Ishikawa (cell line): ENCODE measurements around the gene UNC80.

Source experiments
- CEBPB ChIP-seq: IDR thresholded peaks from 2 replicates; pipeline ENCODE4 v1.6.1; 2012
- CREB1 ChIP-seq: IDR thresholded peaks from 2 replicates; pipeline ENCODE4 v1.6.1; 2012; ENCODE audit warnings: low read depth
- EGR1 ChIP-seq: IDR thresholded peaks from 2 replicates; pipeline ENCODE4 v1.6.1; 2012
- EP300 ChIP-seq: IDR thresholded peaks from 2 replicates; pipeline ENCODE4 v1.6.1; 2012; ENCODE audit warnings: borderline replicate concordance
- FOXM1 ChIP-seq: IDR thresholded peaks from 2 replicates; pipeline ENCODE4 v1.6.1; 2012; ENCODE audit warnings: low read depth, borderline replicate concordance
- NFIC ChIP-seq: IDR thresholded peaks from 2 replicates; pipeline ENCODE4 v1.6.1; 2012
- RAD21 ChIP-seq: IDR thresholded peaks from 2 replicates; pipeline ENCODE4 v1.6.1; 2012; ENCODE audit warnings: low read depth
- TAF1 ChIP-seq: IDR thresholded peaks from 2 replicates; pipeline ENCODE4 v1.6.1; 2012; ENCODE audit warnings: low read depth, mild to moderate bottlenecking
- TCF12 ChIP-seq: IDR thresholded peaks from 2 replicates; pipeline ENCODE4 v1.6.1; 2012; ENCODE audit warnings: low read depth
- TEAD4 ChIP-seq: IDR thresholded peaks from 2 replicates; pipeline ENCODE4 v1.6.1; 2012
- USF1 ChIP-seq: IDR thresholded peaks from 2 replicates; pipeline ENCODE4 v1.6.1; 2012
- YY1 ChIP-seq: IDR thresholded peaks from 2 replicates; pipeline ENCODE4 v1.6.1; 2012; ENCODE audit warnings: low read depth
- ZBTB7A ChIP-seq: IDR thresholded peaks from 2 replicates; pipeline ENCODE4 v1.6.1; 2012; ENCODE audit warnings: low read depth
- TF ChIP-seq, protein P1 (sequence below): IDR thresholded peaks from 2 replicates; pipeline ENCODE4 v1.6.1; 2012; ENCODE audit warnings: low read depth, mild to moderate bottlenecking
- TF ChIP-seq, protein P2 (sequence below): IDR thresholded peaks from 2 replicates; pipeline ENCODE4 v1.6.1; 2012

Gene UNC80

DNA sequence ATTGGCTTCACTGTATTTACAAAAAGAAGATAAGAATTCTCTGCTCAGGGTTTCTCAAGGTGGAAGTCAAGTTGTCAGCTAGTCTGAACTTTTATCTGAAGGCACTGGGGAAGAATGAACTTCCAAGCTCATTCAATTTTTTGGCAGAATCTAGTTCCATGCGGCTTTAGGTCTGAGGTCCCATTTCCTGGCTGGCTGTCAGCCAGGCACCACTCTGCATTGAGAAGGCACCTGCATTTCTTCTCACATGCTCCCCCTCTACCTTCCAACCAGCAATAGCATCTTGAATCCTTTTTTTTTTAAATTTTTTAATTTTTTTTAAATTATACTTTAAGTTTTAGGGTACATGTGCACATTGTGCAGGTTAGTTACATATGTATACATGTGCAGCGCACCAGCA is 184.6 kb downstream of the UNC80 start:
- no peak for TF ChIP-seq EP300
- TF ChIP-seq TCF12, result no peak
- TF ChIP-seq FOXM1, result no peak
- no peak for TF ChIP-seq USF1
- TF ChIP-seq, protein P1, sequence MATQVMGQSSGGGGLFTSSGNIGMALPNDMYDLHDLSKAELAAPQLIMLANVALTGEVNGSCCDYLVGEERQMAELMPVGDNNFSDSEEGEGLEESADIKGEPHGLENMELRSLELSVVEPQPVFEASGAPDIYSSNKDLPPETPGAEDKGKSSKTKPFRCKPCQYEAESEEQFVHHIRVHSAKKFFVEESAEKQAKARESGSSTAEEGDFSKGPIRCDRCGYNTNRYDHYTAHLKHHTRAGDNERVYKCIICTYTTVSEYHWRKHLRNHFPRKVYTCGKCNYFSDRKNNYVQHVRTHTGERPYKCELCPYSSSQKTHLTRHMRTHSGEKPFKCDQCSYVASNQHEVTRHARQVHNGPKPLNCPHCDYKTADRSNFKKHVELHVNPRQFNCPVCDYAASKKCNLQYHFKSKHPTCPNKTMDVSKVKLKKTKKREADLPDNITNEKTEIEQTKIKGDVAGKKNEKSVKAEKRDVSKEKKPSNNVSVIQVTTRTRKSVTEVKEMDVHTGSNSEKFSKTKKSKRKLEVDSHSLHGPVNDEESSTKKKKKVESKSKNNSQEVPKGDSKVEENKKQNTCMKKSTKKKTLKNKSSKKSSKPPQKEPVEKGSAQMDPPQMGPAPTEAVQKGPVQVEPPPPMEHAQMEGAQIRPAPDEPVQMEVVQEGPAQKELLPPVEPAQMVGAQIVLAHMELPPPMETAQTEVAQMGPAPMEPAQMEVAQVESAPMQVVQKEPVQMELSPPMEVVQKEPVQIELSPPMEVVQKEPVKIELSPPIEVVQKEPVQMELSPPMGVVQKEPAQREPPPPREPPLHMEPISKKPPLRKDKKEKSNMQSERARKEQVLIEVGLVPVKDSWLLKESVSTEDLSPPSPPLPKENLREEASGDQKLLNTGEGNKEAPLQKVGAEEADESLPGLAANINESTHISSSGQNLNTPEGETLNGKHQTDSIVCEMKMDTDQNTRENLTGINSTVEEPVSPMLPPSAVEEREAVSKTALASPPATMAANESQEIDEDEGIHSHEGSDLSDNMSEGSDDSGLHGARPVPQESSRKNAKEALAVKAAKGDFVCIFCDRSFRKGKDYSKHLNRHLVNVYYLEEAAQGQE, result no peak
- TF ChIP-seq EGR1, result no peak
- TF ChIP-seq YY1, result no peak
- TF ChIP-seq, protein P2, sequence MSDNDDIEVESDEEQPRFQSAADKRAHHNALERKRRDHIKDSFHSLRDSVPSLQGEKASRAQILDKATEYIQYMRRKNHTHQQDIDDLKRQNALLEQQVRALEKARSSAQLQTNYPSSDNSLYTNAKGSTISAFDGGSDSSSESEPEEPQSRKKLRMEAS, result no peak
- no peak for TF ChIP-seq CEBPB
- TF ChIP-seq RAD21, result no peak
- no peak for TF ChIP-seq ZBTB7A
- TF ChIP-seq NFIC, result no peak
- TF ChIP-seq TEAD4, result no peak
- no peak for TF ChIP-seq CREB1
- no peak for TF ChIP-seq TAF1

DNA sequence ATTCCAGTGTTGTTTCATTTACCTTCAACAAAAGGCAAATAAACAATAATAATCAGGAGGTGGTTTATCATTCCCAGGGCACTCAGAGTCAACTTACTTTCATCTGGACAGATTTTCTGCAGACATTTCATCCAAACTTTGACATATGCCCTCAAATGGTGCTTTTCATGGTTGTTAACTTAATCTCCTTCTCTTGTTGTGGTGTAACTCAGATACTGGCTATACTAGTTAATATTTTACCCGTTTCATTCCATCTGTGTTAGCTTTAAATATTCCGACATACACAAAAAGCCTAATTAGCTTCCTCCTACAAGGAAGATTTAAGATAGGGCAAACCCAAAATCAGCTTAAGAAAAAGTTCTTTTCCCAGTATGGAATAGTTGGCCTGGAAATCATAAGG is 186.4 kb downstream of the UNC80 start:
- TF ChIP-seq, protein P2, result no peak
- TF ChIP-seq USF1 (no peak), CREB1 (no peak), YY1 (no peak), NFIC (no peak), EP300 (no peak)

- TF ChIP-seq NFIC, result no peak
- no peak for TF ChIP-seq TAF1
- no peak for TF ChIP-seq RAD21
- no peak for TF ChIP-seq CEBPB
These were observed 188.4 kb downstream of the UNC80 start for GRCh38 chr2:209960045-209960444.

DNA sequence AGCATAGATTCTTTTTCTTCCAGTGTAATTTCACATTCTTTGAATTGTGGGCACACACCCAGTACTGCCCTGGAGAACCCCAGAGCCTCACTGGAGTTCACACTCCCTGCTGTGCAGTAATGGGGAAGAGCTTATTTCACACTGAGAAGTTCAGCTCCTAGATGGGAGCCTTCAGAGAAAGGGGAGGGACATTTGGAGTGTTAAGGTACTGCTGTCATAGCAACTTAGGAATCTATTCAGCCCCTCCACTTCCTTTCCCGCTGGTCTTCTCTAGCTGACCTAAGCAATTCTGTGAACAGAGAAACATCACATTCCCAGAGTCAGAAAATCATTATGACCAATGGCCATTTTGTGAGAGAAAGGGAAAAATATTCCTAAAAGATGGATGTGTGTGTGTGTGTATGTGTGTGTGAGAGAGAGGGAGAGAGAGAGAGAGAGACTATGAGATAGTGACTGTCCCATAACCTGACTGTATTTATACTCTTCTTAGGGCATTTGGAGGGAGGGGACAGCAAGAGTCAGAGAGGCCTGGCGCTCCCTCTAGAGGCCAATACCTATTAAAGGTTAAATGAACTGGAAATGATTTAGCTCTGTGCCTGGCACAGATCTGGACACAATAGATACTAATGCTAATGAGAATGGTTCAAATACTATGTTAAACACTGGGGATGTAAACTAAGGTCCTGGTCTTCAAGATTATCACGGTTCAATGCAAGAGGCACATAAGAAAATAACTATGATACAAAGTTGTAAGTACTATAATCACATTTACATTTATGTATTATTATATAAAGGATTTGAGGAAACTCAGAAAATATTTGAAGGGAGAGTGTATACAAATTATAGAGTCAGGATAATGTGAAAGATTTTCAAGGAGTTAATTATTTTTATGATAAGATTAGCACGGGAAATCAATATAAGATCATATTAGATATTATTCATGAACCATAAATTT is 189.3 kb downstream of the UNC80 start:
- TF ChIP-seq ZBTB7A (no peak), YY1 (no peak), NFIC (peak; percentile 68; the same call in 1 of the 2 replicates), CREB1 (no peak), RAD21 (peak; percentile 85), EP300 (peak; percentile 36; the same call in 1 of the 2 replicates), TEAD4 (peak; percentile 76)

DNA sequence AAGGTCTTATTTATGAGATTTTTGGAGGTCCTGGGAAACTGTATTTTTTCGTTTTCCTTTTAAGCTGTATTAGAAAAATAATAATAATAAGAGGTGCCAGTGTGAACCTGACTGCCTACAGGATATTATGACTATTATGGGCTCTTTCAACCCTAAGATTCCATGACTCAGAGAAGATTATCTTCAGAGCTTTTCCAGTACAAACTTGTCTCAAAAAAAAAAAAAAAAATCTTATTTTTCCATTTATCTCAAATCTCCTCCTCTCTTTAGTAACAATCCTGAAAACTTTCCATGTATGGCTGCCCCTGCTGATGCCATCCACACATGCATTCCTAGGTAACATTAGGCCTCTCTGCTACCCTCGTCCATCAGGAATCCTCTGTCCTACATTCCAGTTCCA is 194.1 kb downstream of the UNC80 start:
- TF ChIP-seq FOXM1 (no peak), RAD21 (no peak), TEAD4 (no peak), NFIC (no peak), ZBTB7A (no peak)

- TF ChIP-seq, protein P2, result no peak
- no peak for TF ChIP-seq EP300
- TF ChIP-seq USF1, result no peak
- TF ChIP-seq NFIC, result no peak
- TF ChIP-seq EGR1, result no peak
- no peak for TF ChIP-seq RAD21
- TF ChIP-seq TAF1, result no peak
- no peak for TF ChIP-seq TEAD4
- no peak for TF ChIP-seq YY1
- TF ChIP-seq FOXM1, result no peak
- TF ChIP-seq CEBPB, result no peak
- TF ChIP-seq CREB1, result no peak
- TF ChIP-seq TCF12, result no peak
- no peak for TF ChIP-seq ZBTB7A
- TF ChIP-seq, protein P1, result no peak
These were observed 198.1 kb downstream of the UNC80 start for GRCh38 chr2:209969692-209970091.
